HepG2 (cell line): ENCODE results near the gene KRTAP3-1. TPM values are rescaled to one million over a fixed set of nuclear protein-coding genes. Genes with fewer than 3 reads are reported as not detected.

Experiments
- ATAC-seq: fragments of 200-7000 bp; cut with Tn5 transposase; 3 replicates; pipeline ENCODE4 v1.9.1; 2020; ENCODE audit warnings: mild to moderate bottlenecking, moderate library complexity
- BruUV-seq: library from RNA; stranded (reverse); fragments of 400-500 nt; replicated peaks from 2 replicates; lab custom pipeline; 2021; lab: Mats Ljungman, UMichigan
- CTCF ChIA-PET: fragments of 300-600 bp; formaldehyde crosslinking; extraction: SDS; loops from one replicate; lab custom pipeline; 2021; ENCODE audit warnings: low total read pairs, inconsistent platforms, low intra/inter-chr PET ratio; lab: Yijun Ruan, JAX
- POLR2A ChIA-PET: fragments of 350-600 bp; sonication (Branson Sonifier 250); formaldehyde crosslinking; loops from one replicate; lab custom pipeline; 2020; ENCODE audit warnings: antibody characterized with exemption, inconsistent platforms; lab: Yijun Ruan, JAX
- DNase-seq: peaks from one replicate; pipeline ENCODE4 v3.0.0-alpha.2; 2015; ENCODE audit warnings: low spot score
- FAIRE-seq: peaks from 3 replicates; lab custom pipeline; 2011; peaks lifted over from hg19 to GRCh38; lab: Jason Lieb, UNC
- H2AFZ ChIP-seq: one replicate; pipeline ENCODE4 v1.6.1; 2011; ENCODE audit warnings: low read length, inconsistent platforms
- H3K27ac ChIP-seq: fragments of 300-600 bp; 3 replicates; pipeline ENCODE4 v1.8.0; 2011; ENCODE audit warnings: mixed run types, mild to moderate bottlenecking, mixed read lengths, low read length, inconsistent platforms; ENCODE audit not compliant: insufficient read depth; ENCODE audit errors: extremely low read length
- H3K27me3 ChIP-seq, 2 experiments: fragments of 200-600 bp in 1 of 2; 2 replicates in 1 of 2; 3 replicates in 1 of 2; pipeline versions ENCODE4 v1.6.0 to v1.8.0; 2011; ENCODE audit warnings: low read length in 2 of 2, mild to moderate bottlenecking in 2 of 2, moderate library complexity in 2 of 2, inconsistent platforms in 1 of 2; ENCODE audit not compliant: insufficient read depth in 2 of 2, control insufficient read depth in 1 of 2
- H3K36me3 ChIP-seq, 2 experiments: fragments of 200-600 bp in 1 of 2; replicated peaks in 1 of 2; 2 replicates in 1 of 2; 3 replicates in 1 of 2; pipeline versions ENCODE4 v1.5.1 to v1.8.0; 2011; ENCODE audit warnings: low read length in 2 of 2, inconsistent platforms in 1 of 2; ENCODE audit not compliant: insufficient read depth in 2 of 2, control insufficient read depth in 1 of 2
- H3K4me1 ChIP-seq: 2 replicates; pipeline ENCODE4 v1.5.1; 2012; ENCODE audit warnings: low read length, inconsistent platforms; ENCODE audit not compliant: insufficient read depth
- H3K4me2 ChIP-seq: 2 replicates; pipeline ENCODE4 v1.6.0; 2011; ENCODE audit warnings: low read depth, low read length, inconsistent platforms
- H3K4me3 ChIP-seq, 3 experiments: fragments of 200-600 bp in 1 of 3; sonication (generic), shearing (Covaris generic) in 1 of 3; replicated peaks in 1 of 3; 2 replicates each; pipeline ENCODE4 v1.5.1; 2011 to 2016; ENCODE audit warnings: low read length in 3 of 3, inconsistent platforms in 2 of 3, low read depth in 2 of 3, mild to moderate bottlenecking in 2 of 3, control low read depth in 1 of 3, mixed read lengths in 1 of 3; ENCODE audit not compliant: insufficient read depth in 1 of 3
- H3K79me2 ChIP-seq: one replicate; pipeline ENCODE4 v1.6.1; 2011; ENCODE audit warnings: low read length, inconsistent platforms; ENCODE audit not compliant: insufficient read depth
- H3K9ac ChIP-seq: 2 replicates; pipeline ENCODE4 v1.6.0; 2011; ENCODE audit warnings: mild to moderate bottlenecking, low read depth, low read length, inconsistent platforms; ENCODE audit not compliant: insufficient read depth
- H3K9me3 ChIP-seq: 2 replicates; pipeline ENCODE4 v1.5.1; 2012; ENCODE audit warnings: mild to moderate bottlenecking, low read length
- H4K20me1 ChIP-seq: 2 replicates; pipeline ENCODE4 v1.6.0; 2011; ENCODE audit warnings: inconsistent platforms, mild to moderate bottlenecking, low read length, moderate library complexity; ENCODE audit not compliant: insufficient read depth
- AHR ChIP-seq: IDR thresholded peaks from 2 replicates; pipeline ENCODE4 v1.6.1; 2018; ENCODE audit warnings: missing genetic modification reagents, missing compliant biosample characterization
- CREM ChIP-seq, 2 experiments: sonication (generic) in 1 of 2; formaldehyde crosslinking in 1 of 2; IDR thresholded peaks; 2 replicates each; pipeline versions ENCODE4 v1.4.0 to v1.6.1; 2016 to 2020; ENCODE audit warnings: antibody characterized with exemption in 1 of 2, mild to moderate bottlenecking in 1 of 2, missing genetic modification reagents in 1 of 2
- CTCF ChIP-seq: sonication (generic); formaldehyde crosslinking; IDR thresholded peaks from 2 replicates; pipeline ENCODE4 v1.5.0; 2020; ENCODE audit warnings: mild to moderate bottlenecking, missing genetic modification reagents, moderate library complexity
- ELF3 ChIP-seq: IDR thresholded peaks from 2 replicates; pipeline ENCODE4 v1.6.1; 2016; ENCODE audit warnings: missing genetic modification reagents, missing compliant biosample characterization
- FOXK1 ChIP-seq: sonication (generic); formaldehyde crosslinking; IDR thresholded peaks from 2 replicates; pipeline ENCODE4 v1.4.0; 2020; ENCODE audit warnings: low read depth, missing genetic modification reagents, borderline replicate concordance
- GABPB1 ChIP-seq: IDR thresholded peaks from 2 replicates; pipeline ENCODE4 v1.6.1; 2016; ENCODE audit warnings: mild to moderate bottlenecking, missing genetic modification reagents, moderate library complexity, missing compliant biosample characterization
- MBNL3 ChIP-seq: fragments of 250-450 bp; sonication (Bioruptor Pico); conservative IDR thresholded peaks from 2 replicates; pipeline ENCODE4 v1.8.0; 2022; ENCODE audit warnings: mild to moderate bottlenecking, inconsistent platforms
- NFIB ChIP-seq: sonication (generic); formaldehyde crosslinking; IDR thresholded peaks from 2 replicates; pipeline ENCODE4 v1.9.0; 2021; ENCODE audit warnings: missing genetic modification reagents, mild to moderate bottlenecking, borderline replicate concordance
- TEF ChIP-seq: sonication (generic); formaldehyde crosslinking; IDR thresholded peaks from 2 replicates; pipeline ENCODE4 v1.5.0; 2020; ENCODE audit warnings: missing genetic modification reagents
- WIZ ChIP-seq: sonication (generic); formaldehyde crosslinking; IDR thresholded peaks from 2 replicates; pipeline ENCODE4 v1.5.1; 2020; ENCODE audit warnings: mild to moderate bottlenecking, missing genetic modification reagents
- ZFP90 ChIP-seq: sonication (generic); formaldehyde crosslinking; IDR thresholded peaks from 2 replicates; pipeline ENCODE4 v1.8.0; 2022; ENCODE audit warnings: missing genetic modification reagents, mild to moderate bottlenecking, inconsistent platforms, borderline replicate concordance
- ZNF136 ChIP-seq: sonication (generic); formaldehyde crosslinking; IDR thresholded peaks from 2 replicates; pipeline ENCODE4 v1.8.1; 2022; ENCODE audit warnings: low read depth, mild to moderate bottlenecking, moderate library complexity, missing genetic modification reagents
- ZNF142 ChIP-seq: sonication (generic); formaldehyde crosslinking; IDR thresholded peaks from 2 replicates; pipeline ENCODE4 v1.4.0; 2020; ENCODE audit warnings: missing genetic modification reagents
- ZNF160 ChIP-seq: sonication (generic); formaldehyde crosslinking; IDR thresholded peaks from 2 replicates; pipeline ENCODE4 v1.8.0; 2022; ENCODE audit warnings: mild to moderate bottlenecking, inconsistent platforms, missing genetic modification reagents
- ZNF282 ChIP-seq: fragments of 450-650 bp; IDR thresholded peaks from 2 replicates; pipeline ENCODE4 v1.6.1; 2018; ENCODE audit not compliant: partially characterized antibody
- ZNF598 ChIP-seq: sonication (generic); formaldehyde crosslinking; IDR thresholded peaks from 2 replicates; pipeline ENCODE4 v1.5.1; 2020; ENCODE audit warnings: mild to moderate bottlenecking, missing genetic modification reagents, borderline replicate concordance
- ZNF75D ChIP-seq: sonication (generic); formaldehyde crosslinking; IDR thresholded peaks from 2 replicates; pipeline ENCODE4 v1.8.1; 2023; ENCODE audit warnings: missing genetic modification reagents, mild to moderate bottlenecking, borderline replicate concordance
- ZNF83 ChIP-seq: sonication (generic); formaldehyde crosslinking; IDR thresholded peaks from 2 replicates; pipeline ENCODE4 v1.4.0; 2020; ENCODE audit warnings: missing genetic modification reagents, mild to moderate bottlenecking, borderline replicate concordance
- ZSCAN9 ChIP-seq: IDR thresholded peaks from 2 replicates; pipeline ENCODE4 v1.6.1; 2016; ENCODE audit warnings: borderline replicate concordance
- WGBS: methylation state at CpG from one replicate; pipeline ENCODE4 v1.1.6; 2017; ENCODE audit warnings: low lambda C conversion rate; 5-methylcytosine and 5-hydroxymethylcytosine counted together
- in situ Hi-C: cut with HindIII; loops from 2 replicates; pipeline ENCODE4 v1.10.0; 2017; ENCODE audit warnings: low pct_unique_long_range_greater_than_20kb; ENCODE audit not compliant: extremely low pct_ligation_motif_present
- intact Hi-C: fragments of 100-400 bp; cut with micrococcal nuclease; formaldehyde crosslinking; loops from one replicate; pipeline ENCODE4 v1.10.0; 2022; ENCODE audit not compliant: unreplicated experiment
- polyA plus RNA-seq, 8 experiments: library from polyadenylated mRNA; depleted of rRNA in 3 of 8; stranded (reverse) in 7 of 8; unstranded in 1 of 8; fragments of >200 nt; fragmentation: Illumina TruSeq in 4 of 8; extraction: Trizol in 4 of 8; gene quantifications; 2 replicates each; pipeline versions ENCODE4 v1.2.1 to v1.2.3, GENCODE V29; 2011 to 2016; ENCODE audit warnings: low read depth in 4 of 8, missing spikeins in 1 of 8, mixed read lengths in 1 of 8; ENCODE audit not compliant: insufficient read depth in 1 of 8
- total RNA-seq, 5 experiments: library from RNA; depleted of rRNA; stranded (reverse); fragments of >200 nt; fragmentation: Illumina TruSeq; extraction: Trizol; gene quantifications; 2 replicates each; pipeline ENCODE4 v1.2.3, GENCODE V29; 2016; ENCODE audit warnings: low read depth in 1 of 5

The KRTAP3-1 gene
- total and polyA plus RNA-seq, 2 of the 13 experiments (the other 11 are each of a cell fraction or from before 2014, with no cell fraction given), result 0.29 to 3.7 TPM

- H3K4me2 ChIP-seq, result no peak overlapping the region
- TF ChIP-seq ZFP90 (CRISPR knock-in tag) (no peak), AHR (no peak), TEF (CRISPR knock-in tag) (no peak), ZNF75D (no peak), ZNF598 (CRISPR knock-in tag) (no peak), GABPB1 (no peak), ZSCAN9 (CRISPR knock-in tag) (no peak), ZNF282 (no peak), CREM (IDR thresholded peaks at IDR 0.05) (no peak), CREM (CRISPR knock-in tag; IDR thresholded peaks at IDR 0.05) (no peak), ELF3 (no peak), WIZ (CRISPR knock-in tag) (no peak), ZNF136 (CRISPR knock-in tag) (no peak), ZNF83 (CRISPR knock-in tag) (no peak), NFIB (CRISPR knock-in tag) (no peak), MBNL3 (CRISPR knock-in tag) (no peak), ZNF160 (CRISPR knock-in tag) (no peak), FOXK1 (CRISPR knock-in tag) (no peak), ZNF142 (CRISPR knock-in tag) (no peak), CTCF (CRISPR knock-in tag) (no peak)
Measured at GRCh38 chr17:40997361-40997760, 11.6 kb downstream of the KRTAP3-1 start.

More at GRCh38 chr17:40997361-40997760, 11.6 kb downstream of the KRTAP3-1 start:
- CTCF ChIA-PET, result no interaction called here
- Histone ChIP-seq H2AFZ (no peak overlapping the region), H3K9me3 (no peaks in the 10 kb centered on the region), H3K36me3 (no peaks in the 10 kb centered on the region), H3K27ac (no peak overlapping the region), H4K20me1 (no peaks in the 10 kb centered on the region), H3K9ac (no peak overlapping the region), H3K27me3 (no peaks in the 10 kb centered on the region), H3K79me2 (no peaks in the 10 kb centered on the region), H3K4me1 (peaks cover 18% of the 10 kb centered on the region), H3K4me3 (no peak overlapping the region)
- FAIRE-seq (no peak), DNase-seq (no peak), ATAC-seq (no peak)
- in situ Hi-C loops, result no loop called here
- intact Hi-C loops, result no loop called here
- POLR2A ChIA-PET, result no interaction called here
- WGBS, result 87% methylated on average over 2 of the region's 2 CpGs
- no TSS peak for BruUV-seq
